NCI-H2107 treated with DMSO at 0.1 percent for 48 hours (cell line): ENCODE data around the gene ZNF407.

Experiments used
- DNase-seq: peaks from one replicate; lab custom pipeline; 2025; ENCODE audit not compliant: unreplicated experiment; lab: John Stamatoyannopoulos, UW

Gene ZNF407

GRCh38 chr18:74869904-74870863, 272.5 kb downstream of the ZNF407 start:
- no peak for DNase-seq

DNA sequence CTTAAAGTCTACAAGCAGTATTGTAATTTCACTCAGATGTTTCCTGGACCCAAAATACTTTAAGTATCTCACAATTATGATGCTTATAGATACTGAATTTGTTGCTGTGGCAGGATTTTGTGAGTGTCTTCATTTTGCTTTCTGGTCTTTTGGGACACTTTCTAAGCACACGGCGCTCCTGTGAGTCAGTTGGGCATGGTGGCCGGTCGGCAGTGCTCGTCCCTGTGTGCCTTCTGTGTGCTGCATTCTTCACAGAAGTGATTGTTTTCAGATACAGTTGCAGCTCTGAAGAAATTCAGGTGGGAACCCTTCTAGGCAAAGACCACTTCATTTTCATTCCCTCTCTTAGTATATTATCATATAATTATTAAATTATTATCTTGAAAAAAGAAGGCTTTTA, 273.3 kb downstream of the ZNF407 start:
- DNase-seq, result no peak

- no peak for DNase-seq
Measured at GRCh38 chr18:74873629-74874028, 276.0 kb downstream of the ZNF407 start.

- no peak for DNase-seq
Measured at GRCh38 chr18:74874351-74874750, 276.7 kb downstream of the ZNF407 start.

DNA sequence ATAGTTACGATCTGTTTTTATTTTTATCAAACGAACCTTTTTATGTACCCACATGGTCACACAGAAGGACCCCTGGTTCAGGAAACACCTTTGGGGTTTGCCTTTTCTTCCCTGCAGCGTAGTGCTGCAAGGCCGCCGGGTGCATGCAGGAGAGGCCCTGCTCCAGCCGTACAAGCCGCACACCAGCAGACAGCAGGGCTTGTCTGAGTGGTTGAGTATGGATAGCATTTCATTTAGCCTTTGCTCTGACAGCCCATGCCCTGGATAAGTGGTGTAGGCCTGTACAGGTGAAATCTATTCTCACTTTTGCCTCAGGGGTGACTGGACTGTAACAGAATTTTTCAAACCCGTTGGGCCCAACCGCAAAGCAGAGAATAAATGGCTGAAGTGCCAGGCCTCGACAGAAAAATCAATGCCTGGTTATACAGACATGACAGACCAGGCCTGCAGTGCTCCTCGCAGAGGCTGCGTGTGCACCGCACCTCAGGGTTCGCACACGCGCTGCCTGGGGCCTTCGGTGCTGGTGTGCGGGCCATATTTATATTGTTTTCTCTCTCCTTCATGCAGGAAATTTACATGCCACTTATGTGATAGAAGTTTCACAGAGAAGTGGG, 279.1 kb downstream of the ZNF407 start:
- no peak for DNase-seq

DNA sequence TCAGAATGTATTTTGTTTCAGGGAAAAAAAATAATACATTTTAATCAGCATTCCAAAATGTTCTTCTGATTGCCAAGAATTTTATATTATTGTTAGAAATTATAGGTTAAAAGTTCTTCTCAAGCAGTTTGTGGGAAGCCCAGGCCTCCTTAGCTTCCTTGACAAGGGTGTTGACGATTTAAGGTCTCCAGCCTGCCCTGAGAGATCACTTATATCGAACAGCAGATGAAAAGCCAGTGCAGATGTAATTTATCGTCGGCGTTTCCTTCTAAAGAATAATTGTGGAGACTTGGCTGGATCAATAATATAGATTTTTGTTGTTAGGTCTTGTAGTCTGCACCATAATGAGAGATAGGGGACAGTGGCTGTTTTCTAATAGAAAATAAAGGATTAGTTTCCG, 280.6 kb downstream of the ZNF407 start:
- DNase-seq, result no peak

DNA sequence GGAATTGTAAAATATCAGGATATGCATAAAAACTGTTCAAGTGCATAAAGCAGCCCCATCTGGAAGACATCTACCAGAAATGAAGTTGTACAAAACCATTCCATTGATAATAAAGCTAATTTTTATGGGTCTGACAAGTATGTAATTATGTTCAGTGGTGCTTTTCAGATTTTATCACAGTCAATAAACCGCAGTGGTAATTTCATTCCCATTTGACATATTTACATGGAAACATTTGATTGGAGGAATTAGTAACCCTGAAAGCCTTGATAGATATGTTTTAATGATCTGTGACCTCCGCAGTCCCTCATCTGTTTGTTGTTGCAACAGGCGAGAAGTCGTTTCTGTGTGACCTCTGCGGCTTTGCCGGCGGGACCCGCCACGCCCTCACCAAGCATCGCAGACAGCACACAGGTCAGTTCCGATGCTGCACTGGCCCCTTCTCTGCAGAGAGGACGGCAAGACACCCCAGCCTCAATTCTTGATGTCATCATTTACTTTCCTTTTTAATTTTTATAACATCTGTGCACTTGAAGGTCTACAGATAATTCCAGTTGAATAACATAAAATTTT, 283.1 kb downstream of the ZNF407 start:
- DNase-seq, result no peak

DNA sequence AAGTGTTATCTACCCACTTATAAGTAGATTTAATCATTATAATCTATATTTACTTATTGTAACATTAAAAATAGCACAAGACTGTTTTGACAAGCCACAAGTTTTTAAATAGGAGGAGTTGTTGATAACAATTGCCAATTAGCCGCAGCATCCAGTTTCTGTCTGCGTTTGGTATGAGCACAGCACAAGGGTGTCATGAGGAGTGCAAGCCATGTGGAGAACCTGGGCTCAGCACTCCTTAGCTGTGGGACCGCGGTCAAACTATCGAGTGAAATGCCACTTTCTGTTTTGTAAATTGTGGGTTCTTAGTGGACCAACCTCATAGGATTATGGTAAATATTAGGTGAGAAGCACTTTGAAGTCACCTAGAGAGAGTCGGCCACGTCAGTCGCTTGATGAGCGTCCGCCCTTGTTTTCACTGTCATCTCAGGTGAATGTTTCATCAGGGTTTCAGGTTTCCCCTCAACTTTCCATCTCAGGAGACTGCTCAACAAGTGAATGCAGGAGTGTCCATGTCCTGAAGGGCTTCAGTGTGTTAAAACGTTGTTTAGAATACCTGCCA, 294.5 kb downstream of the ZNF407 start:
- DNase-seq, result peak; percentile 79

DNA sequence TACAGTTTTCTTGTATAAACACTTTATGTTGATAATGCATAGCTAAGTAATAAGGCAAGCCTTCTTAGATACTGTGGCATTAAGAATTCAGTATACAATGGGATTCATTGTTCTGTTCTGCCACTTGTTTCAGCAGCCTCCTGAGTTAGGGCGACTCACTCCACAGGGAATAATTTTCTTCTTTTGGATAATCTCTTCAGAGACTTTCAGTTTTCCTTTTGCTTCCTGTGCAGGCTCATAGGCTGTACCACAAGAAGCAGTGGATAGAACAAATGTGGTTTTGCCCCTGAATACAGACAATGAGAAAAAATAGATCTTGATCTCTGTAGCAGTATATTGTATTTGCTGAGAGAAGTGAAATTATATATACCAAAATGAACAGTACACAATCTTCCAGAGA, 298.0 kb downstream of the ZNF407 start:
- peak; percentile 73 for DNase-seq

- peak; percentile 90 for DNase-seq
Measured at GRCh38 chr18:74896390-74896991, 298.8 kb downstream of the ZNF407 start.

DNA sequence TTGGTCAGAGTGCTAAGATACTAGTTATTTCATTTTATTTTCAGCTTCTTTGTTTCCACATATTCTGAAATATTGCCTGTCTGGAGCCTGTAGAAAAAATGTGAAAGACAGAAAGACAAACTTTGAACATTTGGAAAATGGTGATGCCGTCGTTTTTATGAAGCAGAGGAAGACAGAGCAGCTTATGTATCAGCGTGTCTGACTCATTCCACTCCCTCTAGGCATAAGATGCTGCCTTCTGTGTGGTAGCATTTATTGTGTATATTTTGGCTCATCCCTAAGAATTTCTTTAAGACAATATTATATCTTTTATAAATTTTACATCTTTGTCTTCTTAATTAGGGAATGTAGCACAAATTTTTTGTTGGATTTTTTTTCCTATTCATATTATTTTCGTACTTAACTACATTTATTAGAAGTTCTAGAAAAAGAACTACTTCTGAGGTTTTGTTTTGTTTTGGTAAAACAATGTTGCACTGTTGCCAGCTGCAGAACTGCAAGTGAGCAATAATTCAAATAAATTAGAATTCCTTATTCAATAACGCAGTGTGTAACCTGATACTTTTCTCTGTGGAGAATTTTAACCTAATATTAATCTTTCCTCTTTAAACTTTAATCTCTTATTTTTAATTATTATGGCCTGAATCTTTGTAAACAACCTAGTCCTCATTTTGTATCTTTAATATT, 300.4 kb downstream of the ZNF407 start:
- no peak for DNase-seq

GRCh38 chr18:74898965-74899364, 301.3 kb downstream of the ZNF407 start:
- peak; percentile 90 for DNase-seq

DNA sequence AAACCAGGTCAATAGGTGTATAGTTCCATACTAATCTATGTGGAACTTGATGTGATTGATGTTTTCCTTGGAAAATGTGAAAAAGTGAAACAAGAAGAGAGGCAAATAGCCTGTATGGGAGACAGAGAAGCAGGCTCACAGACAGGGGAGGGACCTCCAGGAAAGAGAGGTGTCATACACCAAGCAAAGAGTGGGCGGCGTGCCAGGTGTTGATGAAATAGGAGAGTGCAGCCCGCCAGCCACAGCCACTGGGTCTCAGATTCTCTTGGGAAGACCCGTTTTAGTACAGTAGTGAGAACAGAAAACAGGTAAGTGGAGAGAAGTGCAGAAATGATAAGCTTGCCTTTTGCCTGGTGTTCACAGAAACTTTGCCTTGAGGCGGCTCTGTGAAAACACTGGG, 301.9 kb downstream of the ZNF407 start:
- DNase-seq, result peak; percentile 93

GRCh38 chr18:74901362-74902146, 303.9 kb downstream of the ZNF407 start:
- DNase-seq, result no peak

DNA sequence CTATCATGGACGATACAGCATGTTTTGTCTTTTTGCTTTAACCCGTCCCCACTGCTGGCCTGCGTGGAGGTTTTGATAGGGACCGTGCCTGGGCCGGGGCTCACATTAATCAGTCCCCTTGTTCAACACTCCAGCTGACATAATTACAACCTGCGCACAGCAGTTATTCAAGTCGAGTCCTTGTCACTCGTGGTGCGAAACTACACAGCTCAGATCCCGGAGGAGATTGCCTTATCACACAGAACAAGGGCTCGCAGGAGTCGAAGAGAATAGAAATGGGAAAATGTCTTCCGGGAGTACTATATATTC, 304.4 kb downstream of the ZNF407 start:
- no peak for DNase-seq

DNA sequence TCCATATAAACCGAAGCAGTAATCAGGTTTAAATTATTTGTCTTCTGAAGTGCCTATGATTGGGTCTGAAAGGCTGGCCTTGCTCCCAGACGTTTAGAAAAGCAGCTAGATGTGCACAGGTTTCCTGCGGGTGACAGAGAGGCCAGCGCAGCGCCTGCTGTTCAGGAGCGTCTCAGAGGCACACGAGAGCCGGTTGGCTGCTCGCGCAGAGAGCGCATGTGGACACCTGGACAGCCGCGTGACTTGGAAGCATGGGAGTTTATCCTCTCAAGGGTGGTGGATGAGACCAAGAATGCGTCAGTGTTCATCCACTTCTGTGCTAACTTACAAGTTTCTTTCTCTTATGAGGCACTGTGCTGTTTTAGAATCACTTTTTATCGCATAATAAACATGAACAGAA, 307.6 kb downstream of the ZNF407 start:
- DNase-seq, result peak; percentile 85

GRCh38 chr18:74906184-74906583, 308.5 kb downstream of the ZNF407 start:
- DNase-seq, result peak; percentile 14

- DNase-seq, result no peak
Measured at GRCh38 chr18:74914052-74914591, 316.5 kb downstream of the ZNF407 start.

GRCh38 chr18:74914648-74915047, 317.0 kb downstream of the ZNF407 start:
- DNase-seq, result no peak
